RKO (cell line): ENCODE results near the gene ACTL10.
"Not testable (repeated sequence)": the region's sequence is repeated elsewhere in the genome, so short reads cannot be mapped to it uniquely, and the experiment has no call there.

Source experiments
- DNase-seq: peaks from one replicate; pipeline ENCODE4 v3.0.0-alpha.2; 2016; ENCODE audit warnings: low spot score

The ACTL10 gene

DNA sequence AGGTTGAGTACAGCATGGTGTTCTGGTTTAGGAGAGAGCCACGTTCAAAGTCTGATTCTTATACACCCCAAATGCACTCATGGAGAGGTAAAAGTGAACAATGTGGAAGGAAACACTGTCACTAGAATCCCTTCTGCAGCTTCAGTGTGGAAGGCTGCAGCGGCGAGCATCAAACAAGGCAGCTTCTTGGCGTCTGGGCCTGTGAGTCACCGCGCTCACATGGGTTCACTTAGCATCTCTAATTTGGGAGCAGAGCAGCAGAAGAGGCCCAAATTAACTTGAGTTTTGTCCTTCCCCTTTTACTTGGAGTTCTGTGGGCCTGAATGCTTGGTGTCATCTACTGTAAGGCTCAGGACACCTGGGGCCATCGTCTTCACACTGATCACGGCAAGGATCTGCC, 30.4 kb downstream of the ACTL10 start:
- DNase-seq: no peak

DNA sequence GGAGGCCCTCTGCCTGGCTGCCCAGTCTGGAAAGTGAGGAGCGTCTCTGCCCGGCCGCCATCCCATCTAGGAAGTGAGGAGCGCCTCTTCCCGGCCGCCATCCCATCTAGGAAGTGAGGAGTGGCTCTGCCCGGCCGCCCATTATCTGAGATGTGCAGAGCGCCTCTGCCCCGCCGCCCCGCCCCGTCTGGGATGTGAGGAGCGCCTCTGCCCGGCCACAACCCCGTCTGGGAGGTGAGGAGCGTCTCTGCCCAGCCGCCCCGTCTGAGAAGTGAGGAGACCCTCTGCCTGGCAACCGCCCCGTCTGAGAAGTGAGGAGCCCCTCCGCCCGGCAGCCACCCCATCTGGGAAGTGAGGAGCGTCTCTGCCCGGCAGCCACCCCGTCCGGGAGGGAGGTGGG, 32.2 kb downstream of the ACTL10 start:
- not testable (repeated sequence) for DNase-seq

DNA sequence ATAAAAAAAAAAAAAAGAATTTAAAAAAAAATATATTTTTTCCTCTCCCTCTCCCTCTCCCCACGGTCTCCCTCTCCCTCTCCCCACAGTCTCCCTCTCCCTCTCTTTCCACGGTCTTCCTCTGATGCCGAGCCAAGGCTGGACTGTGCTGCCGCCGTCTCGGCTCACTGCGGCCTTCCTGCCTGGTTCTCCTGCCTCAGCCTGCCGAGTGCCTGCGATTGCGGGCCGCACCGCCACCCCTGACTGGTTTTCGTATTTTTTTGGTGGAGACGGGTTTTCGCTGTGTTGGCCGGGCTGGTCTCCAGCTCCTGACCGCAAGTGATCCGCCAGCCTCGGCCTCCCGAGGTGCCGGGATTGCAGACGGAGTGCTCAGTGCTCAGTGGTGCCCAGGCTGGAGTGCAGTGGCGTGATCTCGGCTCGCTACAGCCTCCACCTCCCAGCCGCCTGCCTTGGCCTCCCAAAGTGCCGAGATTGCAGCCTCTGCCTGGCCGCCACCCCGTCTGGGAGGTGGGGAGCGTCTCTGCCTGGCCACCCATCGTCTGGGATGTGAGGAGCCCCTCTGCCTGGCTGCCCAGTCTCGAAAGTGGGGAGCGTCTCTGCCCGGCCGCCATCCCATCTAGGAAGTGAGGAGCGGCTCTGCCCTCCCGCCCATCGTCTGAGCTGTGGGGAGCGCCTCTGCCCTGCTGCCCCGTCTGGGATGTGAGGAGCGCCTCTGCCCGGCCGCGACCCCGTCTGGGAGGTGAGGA, 34.1 kb downstream of the ACTL10 start:
- DNase-seq: not testable (repeated sequence)

DNA sequence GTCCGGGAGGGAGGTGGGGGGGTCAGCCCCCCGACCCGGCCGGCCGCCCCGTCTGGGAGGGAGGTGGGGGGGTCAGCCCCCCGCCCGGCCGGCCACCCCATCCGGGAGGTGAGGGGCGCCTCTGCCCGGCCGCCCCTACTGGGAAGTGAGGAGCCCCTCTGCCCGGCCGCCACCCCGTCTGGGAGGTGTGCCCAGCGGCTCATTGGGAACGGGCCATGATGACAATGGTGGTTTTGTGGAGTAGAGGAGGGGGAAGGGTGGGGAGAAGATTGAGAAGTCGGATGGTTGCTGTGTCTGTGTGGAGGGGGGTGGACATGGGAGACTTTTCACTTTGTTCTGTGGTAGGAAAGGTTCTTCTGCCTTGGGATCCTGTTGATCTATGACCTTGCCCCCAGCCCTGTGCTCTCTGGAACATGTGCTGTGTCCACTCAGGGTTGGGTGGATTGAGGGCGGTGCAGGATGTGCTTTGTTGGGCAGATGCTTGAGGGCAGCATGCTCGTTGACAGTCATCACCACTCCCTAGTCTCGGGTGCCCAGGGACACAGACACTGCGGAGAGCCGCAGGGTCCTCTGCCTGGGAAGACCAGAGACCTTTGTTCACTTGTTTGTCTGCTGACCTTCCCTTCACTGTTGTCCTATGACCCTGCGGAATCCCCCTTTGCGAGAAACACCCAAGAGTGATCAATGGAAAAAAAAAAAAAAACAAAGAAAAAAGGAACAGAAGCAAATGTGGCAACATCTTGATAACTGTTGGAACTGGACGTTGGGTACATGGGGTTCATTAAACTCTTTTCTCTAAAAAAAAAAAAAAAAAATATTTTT, 35.1 kb downstream of the ACTL10 start:
- no peak for DNase-seq

DNA sequence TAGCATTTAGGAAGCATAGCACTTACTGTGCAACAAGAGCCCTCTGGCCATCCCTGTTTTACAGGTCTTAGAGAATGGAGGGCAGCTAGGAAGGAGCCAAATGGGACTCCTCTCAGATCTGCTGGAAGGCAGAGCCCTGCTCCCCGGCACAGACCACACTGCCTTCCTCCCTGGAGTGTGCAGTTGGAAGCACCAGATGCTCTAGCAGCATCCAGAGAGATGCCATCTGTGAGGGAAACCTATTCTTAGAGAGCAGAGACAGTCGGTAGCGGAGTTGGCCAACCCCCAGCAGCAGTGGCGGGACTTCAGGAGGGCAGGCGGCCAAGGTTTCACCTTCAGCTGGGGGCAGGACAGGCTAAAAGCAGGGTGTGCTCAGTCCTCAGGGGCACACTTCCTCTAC, 36.1 kb downstream of the ACTL10 start:
- DNase-seq: no peak

DNA sequence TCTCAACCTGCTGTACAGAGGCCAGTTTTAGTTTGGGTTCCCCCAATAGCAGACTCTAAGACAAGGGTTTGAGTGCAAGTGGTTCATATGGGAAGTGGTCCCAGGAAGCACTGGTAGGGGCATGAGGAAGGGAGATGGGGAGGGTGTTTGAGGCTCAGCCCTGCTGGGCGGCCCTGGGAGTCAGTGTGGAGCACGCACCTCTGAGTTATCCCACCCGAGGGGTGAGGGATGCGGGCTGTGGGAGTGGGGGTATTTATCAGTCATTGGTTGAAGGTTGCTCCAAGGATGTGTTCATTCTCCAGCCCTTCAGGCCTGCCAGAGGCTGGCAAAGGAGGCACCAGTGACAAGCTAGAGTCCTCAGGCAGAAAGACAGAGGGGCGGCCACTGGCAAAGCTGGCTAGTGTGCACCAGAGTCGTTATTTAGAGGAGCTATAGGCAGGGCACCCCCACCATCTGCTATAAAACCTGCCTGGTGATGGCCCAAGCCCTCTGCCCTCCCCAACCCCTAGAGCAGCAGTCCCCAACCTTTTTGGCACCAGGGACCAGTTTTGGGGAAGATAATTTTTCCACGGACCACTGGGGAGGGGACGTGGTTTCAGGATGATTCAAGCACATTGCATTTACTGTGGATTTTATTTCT, 36.9 kb downstream of the ACTL10 start:
- DNase-seq: no peak

DNA sequence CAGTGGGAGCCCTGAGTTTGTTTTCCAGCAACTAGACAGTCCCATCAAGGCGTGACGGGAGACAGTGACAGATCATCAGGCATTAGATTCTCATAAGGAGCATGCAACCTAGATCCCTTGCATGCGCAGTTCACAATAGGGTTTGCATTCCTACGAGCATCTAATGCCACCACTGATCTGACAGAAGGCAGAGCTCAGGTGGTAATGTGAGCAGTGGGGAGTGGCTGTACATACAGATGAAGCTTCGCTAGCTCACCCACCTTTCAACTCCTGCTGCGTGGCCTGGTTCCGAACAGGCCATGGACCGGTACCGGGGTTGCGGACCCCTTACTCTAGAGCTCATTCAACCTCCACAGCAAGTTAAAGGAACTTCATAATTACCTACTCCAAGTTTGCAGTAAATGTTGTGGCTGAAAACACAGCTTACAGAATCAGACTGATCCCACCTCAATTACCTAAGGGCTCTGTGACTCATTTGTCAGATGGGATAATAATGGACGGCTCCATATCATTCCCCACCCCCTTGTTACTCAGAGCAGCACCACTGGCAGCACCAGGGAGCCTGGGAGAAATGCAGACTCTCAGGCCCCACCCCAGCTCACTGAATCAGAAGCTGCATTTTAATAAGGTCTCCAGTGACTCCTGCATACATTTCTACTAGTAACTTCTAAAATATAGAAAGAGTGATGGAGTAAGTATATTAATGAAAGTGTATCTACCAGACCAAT, 37.6 kb downstream of the ACTL10 start:
- DNase-seq: no peak

DNA sequence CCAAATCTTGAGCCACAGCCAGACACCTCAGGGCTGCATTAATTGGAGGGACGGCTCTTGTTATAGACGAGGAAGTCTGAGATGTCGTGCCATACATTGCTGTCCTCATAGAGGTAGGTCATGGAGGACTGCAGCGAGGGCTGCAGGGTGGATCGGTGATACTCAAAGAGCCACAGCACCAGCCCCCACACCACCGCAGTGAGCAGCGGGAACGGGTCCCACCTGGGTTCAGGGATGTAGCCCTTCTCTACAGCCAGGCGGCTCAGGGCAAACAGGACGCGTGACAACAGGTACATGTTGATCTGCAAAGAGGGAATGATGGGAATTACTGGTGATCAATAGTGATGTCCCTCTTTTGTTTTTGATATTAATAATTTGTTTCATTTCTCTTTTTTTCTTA, 40.9 kb downstream of the ACTL10 start:
- DNase-seq: no peak

DNA sequence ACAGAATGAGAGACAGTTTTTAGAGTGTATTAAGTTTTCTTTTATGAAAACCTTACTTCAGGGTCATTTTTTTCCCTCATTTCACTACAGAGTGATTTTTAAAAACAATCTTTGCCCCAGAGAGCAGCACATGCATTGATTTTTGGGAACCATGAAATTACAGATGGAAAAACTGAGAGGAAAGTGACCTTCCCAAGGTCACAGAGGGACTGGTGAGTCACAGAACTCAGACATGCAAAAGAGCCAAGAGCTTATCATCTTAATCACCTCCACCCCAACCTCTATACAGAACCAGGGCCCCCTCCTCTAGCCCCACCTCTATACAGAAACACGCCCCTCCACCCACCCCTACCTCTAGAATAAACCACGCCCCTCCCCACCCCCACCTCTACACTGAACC, 42.7 kb downstream of the ACTL10 start:
- DNase-seq: peak; percentile 50

DNA sequence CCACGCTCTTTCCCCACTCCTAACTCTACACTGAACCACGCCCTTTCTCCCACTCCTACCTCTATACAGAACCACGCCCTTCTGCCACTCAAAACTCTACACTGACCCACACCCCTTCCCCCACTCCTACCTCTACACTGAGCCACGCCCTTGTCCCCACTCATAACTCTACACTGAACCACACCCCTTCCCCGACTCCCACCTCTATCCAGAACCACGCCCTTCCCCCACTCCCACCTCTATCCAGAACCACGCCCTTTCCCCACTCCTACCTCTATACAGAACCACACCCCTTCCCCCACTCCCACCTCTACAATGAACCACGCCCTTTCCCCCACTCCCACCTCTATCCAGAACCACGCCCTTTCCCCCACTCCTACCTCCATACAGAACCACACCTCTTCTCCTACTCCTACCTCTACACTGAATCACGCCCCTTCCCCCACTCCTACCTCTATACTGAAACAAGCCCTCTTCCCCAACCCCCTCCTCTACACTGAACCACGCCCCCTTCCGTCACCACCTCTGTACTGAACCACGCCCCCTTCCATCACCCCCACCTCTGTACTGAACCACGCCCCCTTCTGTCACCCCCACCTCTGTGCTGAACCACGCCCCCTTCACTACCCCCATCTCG, 43.3 kb downstream of the ACTL10 start:
- DNase-seq: no peak

DNA sequence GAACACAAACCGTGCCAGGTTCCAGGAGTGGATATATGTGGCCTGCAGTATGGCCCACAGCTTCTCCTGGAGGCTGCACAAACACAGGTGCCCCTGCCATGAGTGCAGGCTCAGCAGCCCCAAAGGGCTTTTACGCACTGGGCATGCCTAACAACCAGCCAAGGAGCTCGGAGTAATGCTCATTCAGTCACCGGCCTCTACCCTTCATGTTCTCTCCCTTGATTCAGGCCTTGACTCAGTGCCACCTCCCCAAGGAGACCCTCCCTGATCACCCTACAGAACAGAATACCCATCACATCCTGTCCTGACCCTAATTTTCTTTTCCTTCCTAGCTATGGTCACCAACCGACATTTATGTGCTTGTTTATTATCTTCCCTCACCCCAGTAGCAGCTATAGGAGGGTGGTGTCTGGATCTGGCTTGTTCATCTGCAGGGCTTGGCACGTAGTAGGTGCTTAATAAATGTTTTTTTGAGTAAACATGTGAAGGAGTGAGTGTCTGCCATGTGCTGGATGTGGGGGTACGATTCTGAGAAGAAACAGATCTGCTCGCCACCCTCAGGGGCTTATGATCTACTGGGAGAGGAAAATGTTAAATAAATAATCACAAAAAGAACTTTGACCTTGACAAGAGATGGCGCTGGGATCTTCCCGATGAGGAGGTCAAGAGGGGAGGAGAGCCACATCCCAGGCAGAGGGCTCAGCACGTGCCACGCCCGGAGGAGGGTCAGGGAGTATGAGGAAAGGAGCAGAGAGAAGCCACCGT, 44.1 kb downstream of the ACTL10 start:
- DNase-seq: no peak

DNA sequence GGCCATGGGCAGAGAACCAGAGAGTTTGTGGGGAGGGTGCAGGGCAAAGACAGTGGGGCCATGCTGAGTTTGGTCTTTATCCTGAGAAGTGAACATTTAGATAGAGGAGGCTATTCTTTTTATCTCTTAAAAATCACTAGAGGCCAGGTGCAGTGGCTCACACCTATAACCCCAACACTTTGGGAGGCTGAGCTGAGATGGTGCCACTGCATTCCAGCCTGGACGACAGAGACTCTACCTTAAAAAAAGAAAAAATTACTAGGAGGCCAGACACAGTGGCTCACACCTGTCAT, 44.6 kb downstream of the ACTL10 start:
- no peak for DNase-seq

DNA sequence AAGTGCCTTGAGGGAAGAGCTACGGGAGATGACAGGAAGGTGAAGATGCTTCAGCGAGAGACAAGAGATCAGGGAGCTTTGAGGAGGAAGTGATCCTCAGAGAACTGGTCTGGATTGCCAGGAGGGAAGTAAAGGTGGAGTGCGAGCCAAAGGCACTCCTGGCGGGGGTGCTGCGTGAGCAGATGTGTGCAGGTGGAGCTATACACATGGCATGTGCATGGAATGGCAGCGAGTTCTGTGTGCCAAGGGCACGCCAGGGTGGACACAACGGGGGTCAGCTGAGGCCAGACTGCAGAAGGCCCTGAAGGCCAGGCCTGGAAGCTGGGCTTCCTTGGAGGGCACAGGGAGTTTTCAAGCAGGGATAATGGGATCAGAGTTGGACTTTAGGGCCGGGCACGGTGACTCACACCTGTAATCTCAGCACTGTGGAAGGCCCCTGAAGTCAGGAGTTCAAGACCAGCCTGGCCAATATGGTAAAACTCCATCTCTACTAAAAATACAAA, 47.2 kb downstream of the ACTL10 start:
- no peak for DNase-seq

DNA sequence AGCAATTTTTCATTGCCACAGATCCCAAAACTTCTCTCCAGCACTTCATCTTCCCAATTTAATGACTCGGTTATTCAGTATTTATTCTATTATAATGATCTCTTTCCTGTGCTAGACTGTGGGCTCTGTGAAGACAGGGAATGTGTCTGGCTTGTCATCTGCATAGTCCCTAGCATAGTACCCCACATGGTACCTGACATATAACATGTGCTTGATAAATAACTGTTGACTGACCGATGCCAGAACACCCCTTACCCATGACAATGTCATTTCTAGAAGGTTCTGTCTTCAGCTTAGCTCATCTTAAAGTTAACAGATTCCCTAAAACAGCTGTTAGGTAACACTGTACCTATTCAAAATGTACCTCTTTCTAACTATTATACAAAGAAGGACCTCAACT, 49.8 kb downstream of the ACTL10 start:
- DNase-seq: no peak
